NOMO-1 (cell line): ENCODE data around the gene CCDC89.
"Not testable (repeated sequence)": the region's sequence is repeated elsewhere in the genome, so short reads cannot be mapped to it uniquely, and the experiment has no call there.

Experiments used
- DNase-seq, 2 experiments: peaks; one replicate each; lab custom pipeline; 2025; ENCODE audit not compliant: unreplicated experiment in 2 of 2; lab: John Stamatoyannopoulos, UW

CCDC89 gene

DNA sequence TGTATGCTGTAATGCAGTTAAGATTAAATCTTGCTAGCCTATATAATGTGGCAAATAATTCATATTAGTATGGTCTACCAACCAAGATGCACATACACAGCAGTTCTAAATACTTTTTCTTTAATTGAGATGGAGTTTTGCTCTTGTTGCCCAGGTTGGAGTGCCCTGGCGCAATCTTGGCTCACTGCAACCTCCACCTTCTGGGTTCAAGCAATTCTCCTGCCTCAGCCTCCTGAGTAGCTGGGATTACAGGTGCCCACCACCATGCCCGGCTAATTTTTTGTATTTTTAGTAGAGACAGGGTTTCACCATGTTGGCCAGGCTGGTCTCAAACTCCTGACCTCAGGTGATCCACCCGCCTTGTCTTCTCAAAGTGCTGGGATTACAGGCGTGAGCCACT, 31.7 kb downstream of the CCDC89 start:
- DNase-seq = not testable (repeated sequence)

DNA sequence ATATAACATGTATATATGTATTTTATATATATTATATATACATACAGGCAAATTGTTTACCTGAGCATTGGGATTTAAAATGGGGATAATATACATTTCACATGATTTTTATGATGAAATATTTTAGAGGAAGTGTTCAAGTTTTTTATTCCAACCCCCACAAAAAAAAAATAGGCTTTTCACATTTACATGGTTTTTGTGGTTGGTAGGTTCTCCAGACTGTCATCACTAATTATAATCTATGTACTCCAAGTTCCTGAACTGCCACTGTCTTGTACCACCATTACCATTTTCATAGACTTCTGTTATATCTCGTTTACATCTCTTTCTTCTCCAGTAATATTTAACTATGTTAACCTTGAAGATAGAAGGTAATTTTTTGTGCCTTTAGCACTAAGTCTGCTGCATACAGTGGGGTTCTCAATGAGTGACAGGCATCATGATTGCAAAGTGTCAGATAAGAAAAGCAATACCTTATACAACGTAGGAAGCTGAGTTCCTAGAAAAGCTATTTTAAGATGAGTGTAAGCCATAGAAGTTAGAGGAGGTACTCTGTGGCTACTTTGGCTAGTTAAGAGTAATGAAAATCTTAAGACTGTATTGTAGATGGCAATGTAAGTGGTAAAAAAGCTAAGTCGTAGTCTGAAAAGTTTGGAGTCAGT, 33.1 kb downstream of the CCDC89 start:
- DNase-seq = peak; percentile 14 to 79

- no peak for DNase-seq
Observed at GRCh38 chr11:85651118-85651517, 34.9 kb downstream of the CCDC89 start.

GRCh38 chr11:85647604-85648299, 38.2 kb downstream of the CCDC89 start, which contains the start of gene TMEM126A:
TSS of gene TMEM126A (plus strand) at chr11:85647967. CDS start at chr11:85650256, 2,289 bp downstream.
- DNase-seq = peak; percentile 92 to 93

- no peak for DNase-seq
Observed at GRCh38 chr11:85647078-85647477, 38.9 kb downstream of the CCDC89 start.

DNA sequence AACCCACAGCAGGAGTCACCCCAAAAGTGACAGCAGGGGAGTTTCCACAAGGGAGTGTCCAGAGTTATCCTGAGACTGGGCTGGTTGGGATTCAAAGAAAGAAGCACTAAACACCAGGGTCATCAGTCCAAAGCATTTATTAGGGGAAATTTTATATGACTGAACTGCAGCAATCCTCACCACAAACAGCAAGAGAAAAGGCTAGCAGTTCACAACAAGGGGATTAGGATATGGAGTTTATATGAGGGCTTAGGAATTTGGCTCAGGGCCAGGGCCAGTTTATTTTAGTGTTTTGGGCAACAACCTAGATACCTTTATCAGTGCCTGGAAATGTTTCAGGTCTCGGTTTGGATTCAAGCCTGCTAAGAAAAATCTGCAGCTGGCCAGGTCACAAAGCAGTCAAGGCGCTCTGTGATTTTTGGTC, 42.8 kb downstream of the CCDC89 start:
- no peak for DNase-seq

- no peak for DNase-seq
Observed at GRCh38 chr11:85634747-85635146, 51.2 kb downstream of the CCDC89 start.
